ENCODE measurements around the gene LDB2.

LDB2 gene

GRCh38 chr4:16846540-16847117 is 51.8 kb downstream of the LDB2 start:
- DNase-seq (ENCODE audit: low read depth) = no peak
- no peak overlapping the region for H3K4me3 ChIP-seq (ENCODE audit: low read depth, low read length)
- TF ChIP-seq CTCF (IDR thresholded peaks at IDR 0.05; ENCODE audit: control insufficient read depth, extremely low read depth, insufficient read depth) = no peak

- TF ChIP-seq CTCF (IDR thresholded peaks at IDR 0.05; ENCODE audit: control insufficient read depth, extremely low read depth, insufficient read depth) = no peak
Observed at GRCh38 chr4:16844816-16845586, 53.4 kb downstream of the LDB2 start.

GRCh38 chr4:16843831-16844508 is 54.5 kb downstream of the LDB2 start:
- DNase-seq (ENCODE audit: low read depth) = no peak
- TF ChIP-seq CTCF (IDR thresholded peaks at IDR 0.05; ENCODE audit: control insufficient read depth, extremely low read depth, insufficient read depth) = no peak
- H3K4me3 ChIP-seq (ENCODE audit: low read depth, low read length) = no peak overlapping the region

More at GRCh38 chr4:16844816-16845586, 53.4 kb downstream of the LDB2 start:
- no peak for DNase-seq (ENCODE audit: low read depth)
- no peak overlapping the region for H3K4me3 ChIP-seq (ENCODE audit: low read depth, low read length)

- TF ChIP-seq CTCF (IDR thresholded peaks at IDR 0.05; ENCODE audit: control insufficient read depth, extremely low read depth, insufficient read depth) = no peak
- DNase-seq (ENCODE audit: low read depth) = no peak
Observed at GRCh38 chr4:16838226-16838875, 60.1 kb downstream of the LDB2 start.

GRCh38 chr4:16837475-16837874 is 61.0 kb downstream of the LDB2 start:
- no peak for TF ChIP-seq CTCF (IDR thresholded peaks at IDR 0.05; ENCODE audit: control insufficient read depth, extremely low read depth, insufficient read depth)
- no peak for DNase-seq (ENCODE audit: low read depth)

More at GRCh38 chr4:16838226-16838875, 60.1 kb downstream of the LDB2 start:
- H3K4me3 ChIP-seq (ENCODE audit: low read depth, low read length) = no peak overlapping the region

GRCh38 chr4:16836324-16836723 is 62.1 kb downstream of the LDB2 start:
- TF ChIP-seq CTCF (IDR thresholded peaks at IDR 0.05; ENCODE audit: control insufficient read depth, extremely low read depth, insufficient read depth) = no peak
- DNase-seq (ENCODE audit: low read depth) = no peak
- H3K4me3 ChIP-seq (ENCODE audit: low read depth, low read length) = no peak overlapping the region

More at GRCh38 chr4:16837475-16837874, 61.0 kb downstream of the LDB2 start:
- no peak overlapping the region for H3K4me3 ChIP-seq (ENCODE audit: low read depth, low read length)

Measured in LNCaP clone FGC (cell line).